Measurements from ENCODE around the gene CISD2.

CISD2 gene

DNA sequence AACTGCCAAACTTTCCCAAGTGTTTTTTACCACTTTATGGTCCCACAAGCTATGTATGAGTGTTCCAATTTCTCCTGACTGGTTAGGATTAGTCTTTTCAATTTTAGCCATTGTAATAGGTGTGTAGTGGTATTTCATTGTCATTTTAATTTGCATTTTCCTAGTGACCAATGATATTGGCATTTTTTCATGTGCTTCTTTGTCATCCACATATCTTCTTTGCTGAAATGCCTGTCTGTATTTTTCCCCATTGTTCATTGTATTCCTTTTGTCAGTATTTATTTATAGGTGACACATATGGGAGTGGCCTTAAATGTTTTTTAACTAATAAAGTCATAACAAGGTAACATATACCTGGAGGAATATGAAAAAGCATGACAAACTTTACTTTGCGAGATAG lies 32.2 kb upstream of the CISD2 start:
- no peak overlapping the region for H3K27ac ChIP-seq (ENCODE audit: low read length)
- H3K4me2 ChIP-seq (ENCODE audit: insufficient read depth, low read length), result no peak overlapping the region
- no peaks in the 10 kb centered on the region for H3K27me3 ChIP-seq (ENCODE audit: insufficient read depth, low read length, poor library complexity)
- H3K36me3 ChIP-seq (ENCODE audit: insufficient read depth, low read length), result peaks cover 2% of the 10 kb centered on the region; the same call in 1 of the 2 replicates
- H3K79me2 ChIP-seq (ENCODE audit: insufficient read depth, low read length), result peaks cover 84% of the 10 kb centered on the region
- DNase-seq (no peak), ATAC-seq (ENCODE audit: insufficient read depth, low read depth) (no peak)
- H4K20me1 ChIP-seq (ENCODE audit: insufficient read depth, low read length), result peaks cover 8% of the 10 kb centered on the region; the same call in 1 of the 2 replicates
- H3K4me3 ChIP-seq (ENCODE audit: low read depth in 1 of 2, low read length in 2 of 2), result no peak overlapping the region
- TF ChIP-seq EZH2 (IDR thresholded peaks at IDR 0.05; ENCODE audit: borderline replicate concordance, low read depth, low read length, severe bottlenecking), result no peak
- TF ChIP-seq, protein P1, sequence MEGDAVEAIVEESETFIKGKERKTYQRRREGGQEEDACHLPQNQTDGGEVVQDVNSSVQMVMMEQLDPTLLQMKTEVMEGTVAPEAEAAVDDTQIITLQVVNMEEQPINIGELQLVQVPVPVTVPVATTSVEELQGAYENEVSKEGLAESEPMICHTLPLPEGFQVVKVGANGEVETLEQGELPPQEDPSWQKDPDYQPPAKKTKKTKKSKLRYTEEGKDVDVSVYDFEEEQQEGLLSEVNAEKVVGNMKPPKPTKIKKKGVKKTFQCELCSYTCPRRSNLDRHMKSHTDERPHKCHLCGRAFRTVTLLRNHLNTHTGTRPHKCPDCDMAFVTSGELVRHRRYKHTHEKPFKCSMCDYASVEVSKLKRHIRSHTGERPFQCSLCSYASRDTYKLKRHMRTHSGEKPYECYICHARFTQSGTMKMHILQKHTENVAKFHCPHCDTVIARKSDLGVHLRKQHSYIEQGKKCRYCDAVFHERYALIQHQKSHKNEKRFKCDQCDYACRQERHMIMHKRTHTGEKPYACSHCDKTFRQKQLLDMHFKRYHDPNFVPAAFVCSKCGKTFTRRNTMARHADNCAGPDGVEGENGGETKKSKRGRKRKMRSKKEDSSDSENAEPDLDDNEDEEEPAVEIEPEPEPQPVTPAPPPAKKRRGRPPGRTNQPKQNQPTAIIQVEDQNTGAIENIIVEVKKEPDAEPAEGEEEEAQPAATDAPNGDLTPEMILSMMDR (IDR thresholded peaks at IDR 0.05; ENCODE audit: borderline replicate concordance, extremely low read depth, low read length, poor library complexity, severe bottlenecking), result no peak
- no peak overlapping the region for H3K9ac ChIP-seq (ENCODE audit: low read depth, low read length)
- no peaks in the 10 kb centered on the region for H3K4me1 ChIP-seq (ENCODE audit: insufficient read depth, low read length)
- no peak overlapping the region for H2AFZ ChIP-seq (ENCODE audit: low read depth, low read length)
- no peaks in the 10 kb centered on the region for H3K9me3 ChIP-seq (ENCODE audit: insufficient read depth, low read length, severe bottlenecking)

DNA sequence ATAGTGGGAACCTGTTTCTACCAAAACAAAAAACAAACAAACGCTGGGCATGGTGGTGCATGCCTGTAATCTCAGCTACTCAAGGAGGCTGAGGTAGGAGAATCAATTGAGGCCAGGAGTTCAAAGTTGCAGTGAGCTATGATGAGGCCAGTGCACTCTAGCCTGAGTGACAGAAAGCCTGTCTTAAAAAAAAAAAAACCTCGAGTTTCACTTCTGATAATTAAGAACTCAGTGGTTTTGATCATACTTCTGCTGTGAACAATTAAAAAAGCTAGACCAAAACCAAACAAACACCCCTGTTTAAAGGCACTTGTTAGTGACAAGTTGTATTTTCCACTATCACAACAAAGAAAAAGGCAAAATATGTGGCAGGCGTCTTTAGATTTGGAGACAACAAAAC lies 26.4 kb upstream of the CISD2 start:
- H3K27me3 ChIP-seq (ENCODE audit: insufficient read depth, low read length, poor library complexity), result no peaks in the 10 kb centered on the region
- peaks cover 66% of the 10 kb centered on the region for H3K79me2 ChIP-seq (ENCODE audit: insufficient read depth, low read length)
- TF ChIP-seq, protein P1 (IDR thresholded peaks at IDR 0.05; ENCODE audit: borderline replicate concordance, extremely low read depth, low read length, poor library complexity, severe bottlenecking), result no peak
- no peak for TF ChIP-seq EZH2 (IDR thresholded peaks at IDR 0.05; ENCODE audit: borderline replicate concordance, low read depth, low read length, severe bottlenecking)
- H2AFZ ChIP-seq (ENCODE audit: low read depth, low read length), result no peak overlapping the region
- DNase-seq (no peak), ATAC-seq (ENCODE audit: insufficient read depth, low read depth) (no peak)
- no peak overlapping the region for H3K4me3 ChIP-seq (ENCODE audit: low read depth in 1 of 2, low read length in 2 of 2)
- H3K9ac ChIP-seq (ENCODE audit: low read depth, low read length), result no peak overlapping the region
- H3K4me1 ChIP-seq (ENCODE audit: insufficient read depth, low read length), result no peaks in the 10 kb centered on the region
- H4K20me1 ChIP-seq (ENCODE audit: insufficient read depth, low read length), result peaks cover 13% of the 10 kb centered on the region; the same call in 1 of the 2 replicates
- H3K9me3 ChIP-seq (ENCODE audit: insufficient read depth, low read length, severe bottlenecking), result no peaks in the 10 kb centered on the region
- H3K36me3 ChIP-seq (ENCODE audit: insufficient read depth, low read length), result peaks cover 2% of the 10 kb centered on the region; the same call in 1 of the 2 replicates
- H3K27ac ChIP-seq (ENCODE audit: low read length), result no peak overlapping the region
- no peak overlapping the region for H3K4me2 ChIP-seq (ENCODE audit: insufficient read depth, low read length)

DNA sequence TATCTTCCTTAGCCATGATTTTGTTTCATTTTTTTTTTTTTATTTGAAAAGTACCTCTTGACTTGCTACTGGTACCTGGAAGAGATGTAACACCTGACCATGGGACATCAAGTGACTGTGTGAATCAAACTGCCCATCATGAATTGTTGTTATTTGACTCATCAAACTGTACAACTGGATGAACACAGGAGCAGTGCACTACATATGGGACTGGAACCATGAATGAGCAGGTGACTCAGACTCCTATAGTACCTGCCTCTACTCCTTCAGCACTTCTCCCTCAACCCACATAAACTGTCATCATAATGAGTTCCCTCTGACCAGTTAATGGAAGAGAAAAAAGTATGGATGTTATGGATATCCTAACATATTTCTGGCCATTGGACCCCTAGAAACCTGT lies 25.5 kb upstream of the CISD2 start:
- Histone ChIP-seq H3K27me3 (ENCODE audit: insufficient read depth, low read length, poor library complexity) (no peaks in the 10 kb centered on the region), H2AFZ (ENCODE audit: low read depth, low read length) (no peak overlapping the region), H3K9me3 (ENCODE audit: insufficient read depth, low read length, severe bottlenecking) (no peaks in the 10 kb centered on the region), H3K36me3 (ENCODE audit: insufficient read depth, low read length) (peaks cover 2% of the 10 kb centered on the region; the same call in 1 of the 2 replicates), H3K79me2 (ENCODE audit: insufficient read depth, low read length) (peaks cover 69% of the 10 kb centered on the region), H4K20me1 (ENCODE audit: insufficient read depth, low read length) (peaks cover 16% of the 10 kb centered on the region; the same call in 1 of the 2 replicates), H3K4me2 (ENCODE audit: insufficient read depth, low read length) (no peak overlapping the region), H3K4me1 (ENCODE audit: insufficient read depth, low read length) (no peaks in the 10 kb centered on the region), H3K4me3 (ENCODE audit: low read depth in 1 of 2, low read length in 2 of 2) (no peak overlapping the region), H3K9ac (ENCODE audit: low read depth, low read length) (no peak overlapping the region), H3K27ac (ENCODE audit: low read length) (no peak overlapping the region)
- DNase-seq (no peak), ATAC-seq (ENCODE audit: insufficient read depth, low read depth) (no peak)
- TF ChIP-seq, protein P1 (IDR thresholded peaks at IDR 0.05; ENCODE audit: borderline replicate concordance, extremely low read depth, low read length, poor library complexity, severe bottlenecking), result no peak
- no peak for TF ChIP-seq EZH2 (IDR thresholded peaks at IDR 0.05; ENCODE audit: borderline replicate concordance, low read depth, low read length, severe bottlenecking)
